ENCODE measurements around the gene PPP5C.
"Not testable (repeated sequence)": the region's sequence is repeated elsewhere in the genome, so short reads cannot be mapped to it uniquely, and the experiment has no call there.

PPP5C gene

DNA sequence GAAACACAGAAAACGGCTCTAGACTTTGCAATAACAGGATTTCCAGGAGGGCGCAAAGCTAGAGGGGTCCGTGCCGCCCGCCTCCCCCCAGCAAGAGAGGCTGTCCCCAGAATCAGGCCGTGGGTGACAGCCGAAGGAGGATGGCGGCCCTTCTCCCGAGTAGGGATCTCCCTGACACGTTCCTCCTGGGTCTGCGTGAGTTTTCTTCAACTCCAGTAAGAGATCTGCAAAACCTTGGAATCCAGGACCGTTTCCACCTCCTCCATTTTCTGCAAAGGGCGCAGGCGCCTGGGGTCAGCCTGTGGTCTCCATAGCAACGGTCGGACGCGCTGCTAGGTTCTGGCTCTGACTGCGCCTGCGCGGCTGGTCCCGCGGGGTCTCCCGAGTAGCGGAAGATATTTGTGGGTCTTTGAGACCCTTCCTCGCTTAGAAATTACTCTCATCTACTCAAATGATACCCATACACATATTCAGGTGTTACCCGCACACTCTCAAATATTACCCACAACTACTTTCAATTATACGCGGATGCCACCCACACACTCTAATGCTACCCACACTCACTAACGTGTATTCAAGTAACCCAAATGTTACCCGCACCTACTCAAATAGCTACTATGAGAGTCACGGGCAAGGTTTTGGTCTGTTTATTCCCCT lies 79.7 kb downstream of the PPP5C start:
- FAIRE-seq (no peak), DNase-seq (ENCODE audit: insufficient read length, low spot score) (peak; percentile 56)

DNA sequence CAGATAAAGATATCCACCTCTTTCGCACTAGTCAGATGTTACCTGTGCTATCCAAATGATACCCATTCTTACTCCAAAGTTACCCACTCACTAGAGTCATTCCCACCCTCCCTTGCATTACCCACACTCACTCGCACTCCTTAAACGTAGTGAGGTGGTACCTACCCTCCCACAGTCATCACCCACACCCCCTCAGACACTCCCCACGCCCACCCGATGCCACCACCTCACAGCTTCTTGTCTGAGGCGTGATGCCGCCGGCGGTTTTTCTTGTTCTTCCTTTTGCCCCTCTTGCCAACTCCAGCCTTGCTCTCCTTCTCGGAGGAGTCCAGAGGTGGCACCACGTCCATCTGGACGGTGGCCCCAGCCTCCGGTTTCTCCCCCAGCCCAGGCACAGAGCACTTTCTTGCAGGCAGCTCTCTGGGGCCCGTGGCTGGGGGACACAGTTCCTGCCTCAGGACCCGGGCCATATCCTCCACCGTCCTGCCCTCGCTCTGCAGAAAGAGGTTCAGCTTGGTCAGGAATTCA lies 80.7 kb downstream of the PPP5C start:
- FAIRE-seq: peak; percentile 13

DNA sequence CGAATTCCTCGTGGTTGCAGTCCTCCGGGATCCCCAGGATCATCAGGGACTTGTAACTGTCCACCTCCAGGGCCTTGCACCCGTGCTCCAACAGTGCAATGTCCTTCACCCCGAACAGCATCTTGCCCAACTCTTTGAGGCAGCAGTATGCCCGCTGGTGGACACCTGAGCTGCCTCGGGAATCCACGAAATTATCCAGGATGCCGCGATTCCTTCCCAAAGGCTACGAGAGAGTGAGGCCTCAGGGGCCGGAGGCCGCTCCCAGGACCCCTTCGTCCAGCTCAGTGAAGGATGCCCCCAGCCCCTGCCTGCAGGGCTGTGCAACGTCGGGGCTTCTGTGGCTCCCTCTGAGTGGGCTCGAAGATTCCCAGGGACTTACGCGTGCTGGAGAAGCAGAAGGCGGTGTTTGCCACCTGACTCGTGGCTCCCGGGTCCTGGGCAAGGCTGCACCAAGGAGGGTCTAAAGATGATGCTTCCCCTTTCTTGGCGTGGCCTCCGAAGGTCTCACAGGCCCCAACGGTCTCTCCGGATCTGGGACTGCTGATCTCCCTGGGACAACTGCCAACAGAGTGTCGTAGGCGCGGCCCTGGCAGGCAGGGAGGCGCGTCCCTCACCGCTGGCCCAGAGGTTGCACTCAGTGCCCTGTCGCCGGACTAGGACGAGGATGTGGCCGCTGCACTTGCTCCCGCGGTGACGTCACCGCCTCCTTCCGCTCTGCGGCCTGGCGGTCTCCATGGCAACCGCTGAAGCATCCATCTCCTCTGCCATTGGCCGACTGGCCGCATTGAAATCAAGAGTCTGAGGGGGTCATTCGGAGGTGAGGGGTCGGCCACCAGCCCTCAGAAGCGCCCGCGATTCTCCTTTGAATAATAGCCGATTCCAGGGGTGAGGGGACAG lies 81.6 kb downstream of the PPP5C start, which contains the start of gene PNMA8C:
Gene PNMA8C (minus strand): TSS at position 698 of the 897 bp plus-strand sequence. CDS start 577 bp downstream, at position 121.
- peak; percentile 69 for FAIRE-seq
- DNase-seq (ENCODE audit: insufficient read length, low spot score): no peak

More for the DNA sequence above, 80.7 kb downstream of the PPP5C start:
- DNase-seq (ENCODE audit: insufficient read length, low spot score): no peak

- no peak for DNase-seq (ENCODE audit: insufficient read length, low spot score)
- no peak for FAIRE-seq
These were observed 83.1 kb downstream of the PPP5C start for GRCh38 chr19:46429999-46430398.

DNA sequence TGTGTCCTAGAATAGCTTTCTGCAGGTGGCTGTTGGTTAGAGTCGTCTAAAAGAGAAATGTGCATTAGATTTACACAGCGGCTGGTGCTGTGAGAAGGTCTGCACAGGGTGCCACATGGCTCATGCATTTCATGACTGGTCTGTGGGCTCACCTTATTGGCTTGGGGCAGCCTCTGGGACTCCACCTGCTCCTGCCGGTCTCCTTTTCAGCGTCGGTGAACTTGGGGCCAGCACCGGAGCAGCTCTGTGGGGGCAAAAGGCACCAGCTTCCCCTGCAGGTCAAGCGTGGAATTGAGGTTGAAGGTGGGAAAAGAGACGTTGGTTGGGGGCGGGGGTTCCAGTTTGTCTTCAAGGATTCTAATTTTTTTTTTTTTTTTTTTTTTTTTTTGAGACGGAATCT lies 84.9 kb downstream of the PPP5C start:
- FAIRE-seq: no peak
- no peak for DNase-seq (ENCODE audit: insufficient read length, low spot score)

- DNase-seq (ENCODE audit: insufficient read length, low spot score); FAIRE-seq: not testable (repeated sequence)
These were observed 86.6 kb downstream of the PPP5C start for GRCh38 chr19:46433470-46433869.

DNA sequence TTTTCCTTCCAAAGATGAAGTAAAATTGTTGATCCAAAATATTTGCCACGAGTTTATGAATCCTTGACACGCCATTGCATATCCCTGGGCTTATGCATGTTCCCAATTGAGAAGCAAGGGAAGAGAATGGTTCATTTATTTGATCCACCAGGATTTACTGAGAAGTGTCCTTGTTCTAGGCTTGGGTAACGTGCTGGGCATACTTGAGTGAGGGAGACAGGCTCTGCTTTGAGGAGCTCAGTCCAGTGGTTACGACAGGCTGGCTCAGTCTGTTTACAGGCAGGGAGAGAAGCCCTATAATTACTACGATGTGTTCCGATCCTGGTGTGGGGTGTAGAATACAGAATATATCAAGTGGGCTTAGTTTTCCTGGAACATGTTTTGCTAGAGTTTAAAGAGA lies 88.1 kb downstream of the PPP5C start:
- DNase-seq (ENCODE audit: insufficient read length, low spot score): no peak
- FAIRE-seq: no peak

DNA sequence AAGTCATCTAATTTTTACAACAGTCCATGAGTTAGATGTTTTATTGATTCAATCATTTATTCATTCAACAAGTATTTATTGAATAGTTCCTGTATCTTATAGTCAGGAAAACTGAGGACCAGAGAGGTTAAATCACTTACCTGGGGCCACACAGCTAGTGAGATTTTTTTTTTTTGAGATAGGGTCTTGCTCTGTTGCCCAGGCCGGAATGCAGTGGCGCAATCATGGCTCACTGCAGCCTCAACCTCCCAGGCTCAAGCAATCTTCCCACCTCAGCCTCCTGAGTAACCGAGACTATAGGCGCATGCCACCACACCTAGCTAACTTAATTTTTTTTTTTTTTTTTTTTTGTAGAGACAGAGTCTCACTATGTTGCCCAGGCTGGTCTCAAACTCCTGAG lies 88.8 kb downstream of the PPP5C start:
- DNase-seq (ENCODE audit: insufficient read length, low spot score); FAIRE-seq: not testable (repeated sequence)

Measured in HTR-8/SVneo (cell line).